IMR-90 (cell line): ENCODE results near the gene MAP3K8.
"Not testable (repeated sequence)": the region's sequence is repeated elsewhere in the genome, so short reads cannot be mapped to it uniquely, and the experiment has no call there.

Experiments used
- CTCF ChIP-seq: conservative IDR thresholded peaks from 2 replicates; pipeline ENCODE4 v1.5.1; 2012; ENCODE audit warnings: mild to moderate bottlenecking, low read depth, low read length, improper control_type of control experiment
- POLR2A ChIP-seq: IDR thresholded peaks from 2 replicates; pipeline ENCODE4 v1.6.1; 2012; ENCODE audit warnings: mild to moderate bottlenecking, low read depth, low read length

- TF ChIP-seq CTCF, POLR2A: not testable (repeated sequence)
These were observed 1.6 kb downstream of the MAP3K8 start for GRCh38 chr10:30435499-30436167.
